Fibroblast of lung (primary cell): Measurements from ENCODE around the gene PIK3R6. TPM values are rescaled to one million over a fixed set of nuclear protein-coding genes. Genes with fewer than 3 reads are reported as not detected.
A peak's percentile ranks its signal among the peaks of the same experiment; 100 is the strongest.

Experiments used
- DNase-seq, 2 donors: peaks; one replicate each; pipeline versions ENCODE4 v3.0.0 to v3.0.0-alpha.2; 2010; ENCODE audit warnings: low read depth in 2 of 2
- H2AFZ ChIP-seq: 2 replicates; pipeline ENCODE4 v1.5.1; 2012; ENCODE audit warnings: low read length, control low read depth, inconsistent platforms
- H3K27ac ChIP-seq: 2 replicates; pipeline ENCODE4 v1.5.1; 2011; ENCODE audit warnings: low read length, control low read depth; ENCODE audit not compliant: insufficient read depth
- H3K27me3 ChIP-seq: 2 replicates; pipeline ENCODE4 v1.5.1; 2011; ENCODE audit warnings: mild to moderate bottlenecking, low read length; ENCODE audit not compliant: control insufficient read depth, insufficient read depth
- H3K36me3 ChIP-seq: 2 replicates; pipeline ENCODE4 v1.5.1; 2011; ENCODE audit warnings: low read length; ENCODE audit not compliant: control insufficient read depth, insufficient read depth
- H3K4me1 ChIP-seq: 2 replicates; pipeline ENCODE4 v1.5.1; 2011; ENCODE audit warnings: low read length; ENCODE audit not compliant: control insufficient read depth, insufficient read depth; ENCODE audit errors: extremely low read depth
- H3K4me2 ChIP-seq: 2 replicates; pipeline ENCODE4 v1.5.1; 2011; ENCODE audit warnings: low read length, control low read depth; ENCODE audit not compliant: insufficient read depth; ENCODE audit errors: extremely low read depth
- H3K4me3 ChIP-seq, 4 experiments: fragments of 200-600 bp in 1 of 4; sonication (generic) in 1 of 4; replicated peaks in 1 of 4; 2 replicates each; pipeline ENCODE4 v1.5.1; 2011 to 2016; ENCODE audit warnings: low read length in 4 of 4, low read depth in 3 of 4, mild to moderate bottlenecking in 3 of 4, control low read depth in 2 of 4, inconsistent platforms in 1 of 4, mixed read lengths in 1 of 4; ENCODE audit not compliant: insufficient read depth in 1 of 4; ENCODE audit errors: control extremely low read depth in 1 of 4
- H3K79me2 ChIP-seq: 2 replicates; pipeline ENCODE4 v1.5.1; 2012; ENCODE audit warnings: mild to moderate bottlenecking, low read length, inconsistent platforms; ENCODE audit not compliant: control insufficient read depth, insufficient read depth
- H3K9ac ChIP-seq: 2 replicates; pipeline ENCODE4 v1.5.1; 2011; ENCODE audit warnings: mild to moderate bottlenecking, low read length, control low read depth; ENCODE audit not compliant: insufficient read depth
- H3K9me3 ChIP-seq: 2 replicates; pipeline ENCODE4 v1.5.1; 2012; ENCODE audit warnings: low read depth, low read length; ENCODE audit not compliant: control insufficient read depth, insufficient read depth
- H4K20me1 ChIP-seq: 2 replicates; pipeline ENCODE4 v1.5.1; 2011; ENCODE audit warnings: low read length; ENCODE audit not compliant: control insufficient read depth, insufficient read depth; ENCODE audit errors: extremely low read depth
- EZH2 ChIP-seq: IDR thresholded peaks from 2 replicates; pipeline ENCODE4 v1.5.1; 2012; ENCODE audit warnings: low read length, control low read depth, mild to moderate bottlenecking; ENCODE audit errors: missing control alignments
- polyA plus RNA-seq, 2 donors: library from polyadenylated mRNA; depleted of rRNA in 1 of 2; stranded (reverse) in 1 of 2; unstranded in 1 of 2; fragments of >200 nt; gene quantifications; 2 replicates each; pipeline ENCODE4 v1.2.1, GENCODE V29; 2011 to 2012; ENCODE audit warnings: missing spikeins in 1 of 2
- total RNA-seq: library from RNA; depleted of rRNA; stranded (reverse); fragments of >200 nt; gene quantifications from 2 replicates; pipeline ENCODE4 v1.2.1, GENCODE V29; 2014
- TF ChIP-seq, protein P1 (sequence below), 2 donors: IDR thresholded peaks in 1 of 2; conservative IDR thresholded peaks in 1 of 2; 1 replicate in 1 of 2; 2 replicates in 1 of 2; pipeline ENCODE4 v1.5.1; 2011 to 2012; ENCODE audit warnings: low read length in 2 of 2, control low read depth in 1 of 2, inconsistent platforms in 1 of 2, low read depth in 1 of 2, mild to moderate bottlenecking in 1 of 2

PIK3R6 gene
- total and polyA plus RNA-seq, 2 donors (not counting 1 experiment from before 2014, with no cell fraction given): 0.02 TPM; not detected in 1

DNA sequence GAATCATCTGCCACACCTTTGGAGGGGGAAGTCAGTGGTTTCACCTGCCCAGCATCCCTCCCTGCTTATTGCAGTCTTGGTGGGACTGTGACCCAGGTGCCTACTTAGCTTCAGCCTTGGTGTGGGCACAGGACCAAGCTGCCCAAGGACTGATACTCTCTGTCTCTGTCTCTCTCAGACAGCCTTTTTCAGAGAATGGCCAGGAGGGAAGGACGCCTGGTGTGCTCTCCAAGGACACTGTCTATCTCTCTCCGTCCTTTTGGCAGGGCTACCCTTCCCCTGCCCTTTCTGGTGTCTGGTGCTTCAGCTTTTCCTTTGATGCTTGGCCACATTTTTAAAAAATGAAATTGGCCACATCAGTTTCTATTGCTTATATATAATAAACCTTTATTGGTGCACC is 19.6 kb downstream of the PIK3R6 start:
- H2AFZ ChIP-seq: no peak overlapping the region
- no peaks in the 10 kb centered on the region for H3K79me2 ChIP-seq
- H3K4me3 ChIP-seq: no peak overlapping the region
- H4K20me1 ChIP-seq: no peaks in the 10 kb centered on the region
- no peak for DNase-seq
- H3K9me3 ChIP-seq: no peaks in the 10 kb centered on the region
- H3K4me1 ChIP-seq: no peaks in the 10 kb centered on the region
- no peak overlapping the region for H3K9ac ChIP-seq
- H3K27ac ChIP-seq: no peak overlapping the region
- H3K27me3 ChIP-seq: no peaks in the 10 kb centered on the region
- no peak for TF ChIP-seq EZH2
- TF ChIP-seq, protein P1, sequence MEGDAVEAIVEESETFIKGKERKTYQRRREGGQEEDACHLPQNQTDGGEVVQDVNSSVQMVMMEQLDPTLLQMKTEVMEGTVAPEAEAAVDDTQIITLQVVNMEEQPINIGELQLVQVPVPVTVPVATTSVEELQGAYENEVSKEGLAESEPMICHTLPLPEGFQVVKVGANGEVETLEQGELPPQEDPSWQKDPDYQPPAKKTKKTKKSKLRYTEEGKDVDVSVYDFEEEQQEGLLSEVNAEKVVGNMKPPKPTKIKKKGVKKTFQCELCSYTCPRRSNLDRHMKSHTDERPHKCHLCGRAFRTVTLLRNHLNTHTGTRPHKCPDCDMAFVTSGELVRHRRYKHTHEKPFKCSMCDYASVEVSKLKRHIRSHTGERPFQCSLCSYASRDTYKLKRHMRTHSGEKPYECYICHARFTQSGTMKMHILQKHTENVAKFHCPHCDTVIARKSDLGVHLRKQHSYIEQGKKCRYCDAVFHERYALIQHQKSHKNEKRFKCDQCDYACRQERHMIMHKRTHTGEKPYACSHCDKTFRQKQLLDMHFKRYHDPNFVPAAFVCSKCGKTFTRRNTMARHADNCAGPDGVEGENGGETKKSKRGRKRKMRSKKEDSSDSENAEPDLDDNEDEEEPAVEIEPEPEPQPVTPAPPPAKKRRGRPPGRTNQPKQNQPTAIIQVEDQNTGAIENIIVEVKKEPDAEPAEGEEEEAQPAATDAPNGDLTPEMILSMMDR (conservative IDR thresholded peaks at IDR 0.05 in 1 of 2, IDR thresholded peaks at IDR 0.05 in 1 of 2; ENCODE audit: low read depth in 1 of 2, low read length in 2 of 2): no peak
- no peak overlapping the region for H3K4me2 ChIP-seq
- H3K36me3 ChIP-seq: no peaks in the 10 kb centered on the region

DNA sequence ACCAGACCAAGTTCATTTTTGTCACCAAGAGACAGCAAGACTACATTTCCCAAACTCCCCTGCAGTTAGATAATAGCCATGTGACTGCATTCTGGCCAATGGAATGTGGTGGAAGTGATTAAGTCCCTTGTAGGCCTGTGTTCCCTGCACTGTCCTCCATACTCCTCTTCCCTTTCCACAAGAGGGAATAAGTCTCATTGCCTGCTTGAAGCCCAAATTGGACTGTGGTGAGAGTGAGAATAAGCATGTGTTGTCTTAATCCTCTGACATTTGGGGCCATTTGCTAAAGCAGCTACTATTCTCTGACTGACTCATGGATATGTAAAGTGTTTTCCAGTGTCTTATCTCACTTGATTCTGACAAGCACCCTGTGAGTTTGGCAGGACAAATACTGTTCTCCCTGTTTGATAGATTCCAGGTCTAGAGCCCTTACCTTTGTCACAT is 20.7 kb downstream of the PIK3R6 start:
- no peaks in the 10 kb centered on the region for H4K20me1 ChIP-seq
- DNase-seq: peak; percentile 18 to 56
- no peak overlapping the region for H3K4me2 ChIP-seq
- no peaks in the 10 kb centered on the region for H3K79me2 ChIP-seq
- no peaks in the 10 kb centered on the region for H3K27me3 ChIP-seq
- no peaks in the 10 kb centered on the region for H3K9me3 ChIP-seq
- H3K4me3 ChIP-seq: no peak overlapping the region
- TF ChIP-seq, protein P1 (conservative IDR thresholded peaks at IDR 0.05 in 1 of 2, IDR thresholded peaks at IDR 0.05 in 1 of 2; ENCODE audit: low read depth in 1 of 2, low read length in 2 of 2): no peak
- no peak for TF ChIP-seq EZH2
- no peak overlapping the region for H2AFZ ChIP-seq
- no peak overlapping the region for H3K9ac ChIP-seq
- no peak overlapping the region for H3K27ac ChIP-seq
- H3K4me1 ChIP-seq: no peaks in the 10 kb centered on the region
- H3K36me3 ChIP-seq: no peaks in the 10 kb centered on the region

DNA sequence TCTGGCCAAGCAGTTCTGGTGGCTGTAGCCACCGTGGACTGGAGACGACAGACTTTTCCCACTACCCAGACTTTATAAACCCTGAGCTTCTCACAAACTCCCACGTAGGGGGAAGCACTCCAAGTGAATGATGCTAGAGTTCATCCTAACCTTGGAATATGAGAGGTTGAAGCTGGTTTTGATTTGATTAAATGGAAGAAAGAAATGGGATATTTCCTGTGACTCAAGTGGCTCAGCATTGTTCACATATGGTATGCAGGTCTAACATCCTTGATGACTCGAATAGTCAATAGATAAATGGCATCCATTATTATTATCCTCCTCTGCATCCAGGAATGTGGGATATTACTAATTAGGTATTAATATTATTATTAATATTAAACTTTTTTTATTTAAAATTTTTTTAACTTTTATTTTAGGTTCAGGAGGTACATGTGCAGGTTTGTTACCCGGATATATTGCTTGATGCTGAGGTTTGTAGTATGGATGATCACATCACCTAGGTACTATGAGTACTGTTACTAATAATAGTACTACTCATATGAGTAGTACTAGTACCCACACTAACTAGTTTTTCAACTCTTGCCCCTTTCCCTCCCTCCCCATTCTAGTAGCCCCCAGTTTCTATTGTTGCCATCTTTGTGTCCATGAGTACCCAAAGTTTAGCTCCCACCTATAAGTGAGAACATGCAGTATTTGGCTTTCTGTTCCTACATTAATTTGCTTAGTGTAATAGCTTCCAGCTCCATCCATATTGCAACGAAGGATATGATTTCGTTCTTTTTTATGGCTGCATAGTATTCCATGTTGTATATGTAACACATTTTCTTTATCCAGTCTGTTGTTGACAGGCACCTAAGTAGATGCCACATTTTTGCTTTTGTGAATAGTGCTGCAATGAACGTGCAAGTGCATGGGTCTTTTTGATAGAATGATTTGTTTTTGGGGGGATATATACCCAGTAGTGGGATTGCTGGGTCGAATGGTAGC is 22.9 kb downstream of the PIK3R6 start:
- H3K27ac ChIP-seq: no peak overlapping the region
- no peaks in the 10 kb centered on the region for H4K20me1 ChIP-seq
- no peaks in the 10 kb centered on the region for H3K79me2 ChIP-seq
- H2AFZ ChIP-seq: no peak overlapping the region
- TF ChIP-seq EZH2: no peak
- TF ChIP-seq, protein P1 (conservative IDR thresholded peaks at IDR 0.05 in 1 of 2, IDR thresholded peaks at IDR 0.05 in 1 of 2; ENCODE audit: low read depth in 1 of 2, low read length in 2 of 2): no peak
- no peaks in the 10 kb centered on the region for H3K27me3 ChIP-seq
- no peaks in the 10 kb centered on the region for H3K36me3 ChIP-seq
- no peak overlapping the region for H3K4me2 ChIP-seq
- H3K9me3 ChIP-seq: no peaks in the 10 kb centered on the region
- no peak overlapping the region for H3K4me3 ChIP-seq
- no peak for DNase-seq
- H3K9ac ChIP-seq: no peak overlapping the region
- H3K4me1 ChIP-seq: no peaks in the 10 kb centered on the region
